Measurements from ENCODE around the gene MMP8. TPM values are rescaled to one million over a fixed set of nuclear protein-coding genes. Genes with fewer than 3 reads are reported as not detected.

The MMP8 gene
- polyA plus RNA-seq (0.09 to 0.33 TPM in 2 of 3 replicates, not detected in the other), polyA minus RNA-seq (0.72 TPM in 1 of 3 replicates, not detected in the others)
- polyA plus RNA-seq (2011; ENCODE audit: low read depth): not detected
- polyA plus RNA-seq (2011; cell fraction: cytosol; rRNA removed): not detected in 2 replicates
- polyA plus RNA-seq (2011; cell fraction: nucleus; rRNA removed): 0.04 and 0.15 TPM in 2 replicates
- polyA plus RNA-seq (2012; ENCODE audit: low replicate concordance): 0.13 TPM in 1 of 2 replicates, not detected in the other
- polyA minus RNA-seq (2011; cell fraction: cytosol; rRNA and poly(A)+ RNA removed): not detected
- polyA minus RNA-seq (2011; cell fraction: nucleus; rRNA and poly(A)+ RNA removed): not detected in 2 replicates

- Histone ChIP-seq H3K27ac (ENCODE audit: control insufficient read depth, insufficient read depth, low read length) (no peak within 1 kb of the TSS), H3K4me1 (ENCODE audit: control insufficient read depth, extremely low read depth, insufficient read depth, low read length) (peaks cover 14% of the 10 kb centered on the region), H3K9me3 (ENCODE audit: control insufficient read depth, low read depth, low read length) (no peaks in the 10 kb centered on the region), H2AFZ (ENCODE audit: control insufficient read depth, low read length) (no peak within 1 kb of the TSS), H3K4me3 (ENCODE audit: control insufficient read depth in 2 of 3, extremely low read depth in 1 of 3, insufficient read depth in 2 of 3, low read depth in 1 of 3, low read length in 3 of 3) (no peak within 1 kb of the TSS), H3K9me1 (ENCODE audit: control insufficient read depth, extremely low read depth, insufficient read depth, low read length) (peaks cover 2% of the 10 kb centered on the region), H3K36me3 (ENCODE audit: control insufficient read depth in 2 of 2, extremely low read depth in 1 of 2, insufficient read depth in 2 of 2, low read length in 2 of 2) (no peaks in the 10 kb centered on the region), H3K9ac (ENCODE audit: control insufficient read depth, extremely low read depth, insufficient read depth, low read length) (no peak within 1 kb of the TSS), H4K20me1 (ENCODE audit: control insufficient read depth, extremely low read depth, insufficient read depth, low read length) (no peaks in the 10 kb centered on the region), H3K4me2 (ENCODE audit: control insufficient read depth, extremely low read depth, insufficient read depth, low read depth, low read length) (no peak within 1 kb of the TSS), H3K27me3 (ENCODE audit: control insufficient read depth, extremely low read depth, insufficient read depth, low read length) (no peaks in the 10 kb centered on the region), H3K79me2 (ENCODE audit: control insufficient read depth, insufficient read depth, low read length) (no peaks in the 10 kb centered on the region)
- dilution Hi-C loops (cut with MboI; ENCODE audit: extremely low pct_ligation_motif_present, low sequenced_read_pairs): no loop called here
- TF ChIP-seq CTCF (optimal IDR thresholded peaks at IDR 0.05 in 1 of 3, IDR thresholded peaks at IDR 0.05 in 1 of 3, conservative IDR thresholded peaks at IDR 0.05 in 1 of 3; ENCODE audit: extremely low read depth in 1 of 3, insufficient read depth in 2 of 3, low read length in 3 of 3) (no peak), EZH2 (IDR thresholded peaks at IDR 0.05; ENCODE audit: low read length) (no peak)
- FAIRE-seq: peak; percentile 41
- no peak for DNase-seq (ENCODE audit: low read depth, low spot score)
These were observed at the start of gene MMP8 for GRCh38 chr11:102724904-102725500. Gene MMP8, minus strand, starts transcription at chr11:102724954. Its CDS starts 99 bp downstream, at chr11:102724855.

- dilution Hi-C loops (cut with MboI; ENCODE audit: extremely low pct_ligation_motif_present, low sequenced_read_pairs): no loop called here
- FAIRE-seq: no peak
These were observed 48.6 kb upstream of the MMP8 start for GRCh38 chr11:102773386-102773785.

More at GRCh38 chr11:102773386-102773785, 48.6 kb upstream of the MMP8 start:
- Histone ChIP-seq H3K79me2 (ENCODE audit: control insufficient read depth, insufficient read depth, low read length) (no peaks in the 10 kb centered on the region), H3K4me1 (ENCODE audit: control insufficient read depth, extremely low read depth, insufficient read depth, low read length) (peaks cover 4% of the 10 kb centered on the region), H4K20me1 (ENCODE audit: control insufficient read depth, extremely low read depth, insufficient read depth, low read length) (no peaks in the 10 kb centered on the region), H3K27me3 (ENCODE audit: control insufficient read depth, extremely low read depth, insufficient read depth, low read length) (no peaks in the 10 kb centered on the region), H3K27ac (ENCODE audit: control insufficient read depth, insufficient read depth, low read length) (no peak overlapping the region), H3K9ac (ENCODE audit: control insufficient read depth, extremely low read depth, insufficient read depth, low read length) (no peak overlapping the region), H3K9me3 (ENCODE audit: control insufficient read depth, low read depth, low read length) (no peaks in the 10 kb centered on the region), H2AFZ (ENCODE audit: control insufficient read depth, low read length) (no peak overlapping the region), H3K9me1 (ENCODE audit: control insufficient read depth, extremely low read depth, insufficient read depth, low read length) (no peaks in the 10 kb centered on the region), H3K36me3 (ENCODE audit: control insufficient read depth in 2 of 2, extremely low read depth in 1 of 2, insufficient read depth in 2 of 2, low read length in 2 of 2) (no peaks in the 10 kb centered on the region), H3K4me3 (ENCODE audit: control insufficient read depth in 2 of 3, extremely low read depth in 1 of 3, insufficient read depth in 2 of 3, low read depth in 1 of 3, low read length in 3 of 3) (no peak overlapping the region), H3K4me2 (ENCODE audit: control insufficient read depth, extremely low read depth, insufficient read depth, low read depth, low read length) (no peak overlapping the region)
- DNase-seq (ENCODE audit: low read depth, low spot score): no peak
- no peak for TF ChIP-seq CTCF (optimal IDR thresholded peaks at IDR 0.05 in 1 of 3, IDR thresholded peaks at IDR 0.05 in 1 of 3, conservative IDR thresholded peaks at IDR 0.05 in 1 of 3; ENCODE audit: extremely low read depth in 1 of 3, insufficient read depth in 2 of 3, low read length in 3 of 3)
- TF ChIP-seq EZH2 (IDR thresholded peaks at IDR 0.05; ENCODE audit: low read length): no peak
